DMS53 treated with DMSO at 0.1 percent for 48 hours (cell line): ENCODE results near the gene EPHB1.
"Not testable (repeated sequence)": the region's sequence is repeated elsewhere in the genome, so short reads cannot be mapped to it uniquely, and the experiment has no call there.

Source experiments
- DNase-seq: peaks from one replicate; lab custom pipeline; 2025; ENCODE audit not compliant: unreplicated experiment; lab: John Stamatoyannopoulos, UW

Gene EPHB1

GRCh38 chr3:134938029-134938525 is 143.0 kb downstream of the EPHB1 start:
- DNase-seq: no peak

GRCh38 chr3:134939978-134940377 is 144.9 kb downstream of the EPHB1 start:
- no peak for DNase-seq

GRCh38 chr3:134941820-134942219 is 146.8 kb downstream of the EPHB1 start:
- no peak for DNase-seq

- DNase-seq: no peak
Observed at GRCh38 chr3:134944429-134944828, 149.4 kb downstream of the EPHB1 start.

GRCh38 chr3:134949150-134949549 is 154.1 kb downstream of the EPHB1 start:
- DNase-seq: no peak

GRCh38 chr3:134952371-134952770 is 157.3 kb downstream of the EPHB1 start:
- no peak for DNase-seq

GRCh38 chr3:134955874-134956273 is 160.8 kb downstream of the EPHB1 start:
- no peak for DNase-seq

- DNase-seq: no peak
Observed at GRCh38 chr3:134956395-134956794, 161.3 kb downstream of the EPHB1 start.

GRCh38 chr3:134956844-134957243 is 161.8 kb downstream of the EPHB1 start:
- DNase-seq: no peak

- DNase-seq: no peak
Observed at GRCh38 chr3:134959516-134959915, 164.5 kb downstream of the EPHB1 start.

- no peak for DNase-seq
Observed at GRCh38 chr3:134964226-134964625, 169.2 kb downstream of the EPHB1 start.

- peak; percentile 36 for DNase-seq
Observed at GRCh38 chr3:134965865-134966481, 170.9 kb downstream of the EPHB1 start.

- DNase-seq: no peak
Observed at GRCh38 chr3:134970895-134971294, 175.8 kb downstream of the EPHB1 start.

GRCh38 chr3:134971306-134971705 is 176.2 kb downstream of the EPHB1 start:
- DNase-seq: no peak

GRCh38 chr3:134971907-134972306 is 176.8 kb downstream of the EPHB1 start:
- DNase-seq: not testable (repeated sequence)

GRCh38 chr3:134972836-134973455 is 177.9 kb downstream of the EPHB1 start:
- no peak for DNase-seq

- peak; percentile 21 for DNase-seq
Observed at GRCh38 chr3:134974624-134975023, 179.6 kb downstream of the EPHB1 start.

GRCh38 chr3:134976948-134977347 is 181.9 kb downstream of the EPHB1 start:
- no peak for DNase-seq

- DNase-seq: no peak
Observed at GRCh38 chr3:134978658-134979057, 183.6 kb downstream of the EPHB1 start.

GRCh38 chr3:134985864-134986715 is 191.0 kb downstream of the EPHB1 start:
- DNase-seq: no peak

GRCh38 chr3:134988666-134989065 is 193.6 kb downstream of the EPHB1 start:
- DNase-seq: no peak

GRCh38 chr3:134991003-134991402 is 195.9 kb downstream of the EPHB1 start:
- no peak for DNase-seq
